ENCODE measurements around the gene IL4R.

The IL4R gene

DNA sequence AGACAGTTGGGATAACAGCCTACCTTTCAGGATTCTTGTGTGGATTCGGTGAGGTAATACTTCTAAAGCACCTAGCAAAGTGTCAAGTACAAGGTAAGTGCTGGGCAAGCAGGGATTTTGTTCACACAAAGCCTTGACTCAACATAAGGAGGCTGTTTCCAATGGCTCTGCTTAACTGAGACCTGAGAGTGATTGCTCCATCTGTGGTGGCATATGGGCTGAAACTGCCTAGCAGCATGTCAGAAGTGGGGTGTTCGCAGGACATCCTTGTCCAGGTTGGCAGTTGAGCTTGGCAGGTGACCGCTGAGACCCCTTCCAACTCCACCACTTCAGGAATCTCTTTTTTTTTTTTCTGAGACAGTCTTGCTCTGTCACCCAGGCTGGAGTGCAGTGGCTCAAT, 19.8 kb downstream of the IL4R start:
- DNase-seq (ENCODE audit: extremely low read depth, low read depth) = no peak
- TF ChIP-seq, protein P1, sequence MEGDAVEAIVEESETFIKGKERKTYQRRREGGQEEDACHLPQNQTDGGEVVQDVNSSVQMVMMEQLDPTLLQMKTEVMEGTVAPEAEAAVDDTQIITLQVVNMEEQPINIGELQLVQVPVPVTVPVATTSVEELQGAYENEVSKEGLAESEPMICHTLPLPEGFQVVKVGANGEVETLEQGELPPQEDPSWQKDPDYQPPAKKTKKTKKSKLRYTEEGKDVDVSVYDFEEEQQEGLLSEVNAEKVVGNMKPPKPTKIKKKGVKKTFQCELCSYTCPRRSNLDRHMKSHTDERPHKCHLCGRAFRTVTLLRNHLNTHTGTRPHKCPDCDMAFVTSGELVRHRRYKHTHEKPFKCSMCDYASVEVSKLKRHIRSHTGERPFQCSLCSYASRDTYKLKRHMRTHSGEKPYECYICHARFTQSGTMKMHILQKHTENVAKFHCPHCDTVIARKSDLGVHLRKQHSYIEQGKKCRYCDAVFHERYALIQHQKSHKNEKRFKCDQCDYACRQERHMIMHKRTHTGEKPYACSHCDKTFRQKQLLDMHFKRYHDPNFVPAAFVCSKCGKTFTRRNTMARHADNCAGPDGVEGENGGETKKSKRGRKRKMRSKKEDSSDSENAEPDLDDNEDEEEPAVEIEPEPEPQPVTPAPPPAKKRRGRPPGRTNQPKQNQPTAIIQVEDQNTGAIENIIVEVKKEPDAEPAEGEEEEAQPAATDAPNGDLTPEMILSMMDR (IDR thresholded peaks at IDR 0.05; ENCODE audit: low read depth, low read length) = no peak

DNA sequence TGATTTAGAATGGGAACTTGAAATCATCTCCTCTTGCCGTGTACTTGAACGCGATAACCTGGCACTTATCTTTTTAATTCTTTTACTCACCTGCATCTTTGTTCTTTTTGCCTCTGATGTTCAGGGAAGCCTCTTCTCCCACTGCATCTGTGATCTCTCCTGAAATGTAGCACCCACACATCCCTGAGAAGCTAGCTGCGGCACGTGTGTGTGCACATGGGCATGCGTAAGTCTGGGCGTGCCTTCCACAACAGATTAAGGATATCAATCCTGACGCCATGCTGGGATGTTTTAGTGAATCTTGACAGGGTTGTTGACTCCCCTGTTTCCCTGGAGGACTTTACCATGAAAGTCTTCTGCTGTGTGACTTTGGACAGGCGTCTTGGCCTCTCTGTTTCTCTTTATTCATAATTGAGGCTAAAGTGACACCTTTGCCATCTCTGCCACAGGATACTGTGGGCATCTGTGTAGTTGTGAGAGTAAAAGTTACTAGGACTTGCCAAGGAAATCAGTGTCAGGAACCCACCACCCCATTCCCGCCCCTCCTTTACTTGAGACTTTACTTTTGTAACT, 20.5 kb downstream of the IL4R start:
- DNase-seq (ENCODE audit: extremely low read depth, low read depth) = no peak
- TF ChIP-seq, protein P1 (IDR thresholded peaks at IDR 0.05; ENCODE audit: low read depth, low read length) = no peak

DNA sequence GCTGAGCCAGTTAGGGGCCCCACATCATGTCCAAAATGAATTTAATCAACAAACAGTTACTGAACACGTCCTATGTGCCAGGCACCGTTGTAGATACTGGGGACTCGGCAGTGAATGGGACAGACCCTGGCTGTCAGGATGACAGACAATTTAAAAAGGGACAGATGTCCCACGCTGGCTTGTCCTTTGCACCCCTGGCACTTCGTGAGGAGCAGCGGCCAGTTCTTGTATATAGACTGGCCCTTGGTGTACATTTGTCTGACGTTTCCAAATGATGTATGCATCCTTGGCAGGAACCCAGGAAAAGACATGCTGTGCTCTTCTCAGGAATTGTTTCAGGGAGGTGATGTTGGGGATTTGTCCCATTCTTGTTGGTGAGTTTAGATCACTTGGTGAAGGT, 21.1 kb downstream of the IL4R start:
- TF ChIP-seq, protein P1 (IDR thresholded peaks at IDR 0.05; ENCODE audit: low read depth, low read length) = no peak
- no peak for DNase-seq (ENCODE audit: extremely low read depth, low read depth)

DNA sequence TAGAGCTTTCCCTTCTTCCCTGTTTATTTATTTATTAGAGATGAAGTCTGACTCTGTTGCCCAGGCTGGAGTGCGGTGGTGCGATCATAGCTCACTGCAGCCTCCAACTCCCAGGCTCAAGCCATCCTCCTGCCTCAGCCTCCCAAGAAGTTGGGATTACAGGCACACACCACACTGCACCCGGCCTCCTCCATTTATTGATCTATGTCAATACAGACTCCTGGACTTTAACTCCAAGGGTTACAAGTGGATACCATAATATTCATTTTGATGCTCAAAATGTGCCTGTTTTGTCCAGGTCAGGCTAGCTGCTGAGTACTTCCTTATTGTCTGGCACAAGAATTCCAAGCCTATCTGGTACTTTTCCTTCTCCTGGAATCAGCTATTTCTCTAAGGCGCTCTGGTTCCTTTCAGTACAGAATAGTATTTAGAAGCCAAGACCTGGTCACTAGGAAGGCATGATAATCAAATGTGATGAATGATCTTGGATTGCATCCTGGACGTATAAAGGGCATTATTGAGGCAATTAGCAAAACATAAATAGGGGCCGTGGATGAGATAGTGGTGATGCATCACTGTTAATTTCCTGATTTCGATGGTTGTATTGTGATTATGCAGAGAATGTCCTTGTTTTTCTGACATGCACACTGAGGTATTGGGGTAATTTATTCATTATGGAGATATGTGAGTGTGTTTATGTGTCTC, 21.7 kb downstream of the IL4R start:
- DNase-seq (ENCODE audit: extremely low read depth, low read depth) = no peak
- TF ChIP-seq, protein P1 (IDR thresholded peaks at IDR 0.05; ENCODE audit: low read depth, low read length) = no peak

DNA sequence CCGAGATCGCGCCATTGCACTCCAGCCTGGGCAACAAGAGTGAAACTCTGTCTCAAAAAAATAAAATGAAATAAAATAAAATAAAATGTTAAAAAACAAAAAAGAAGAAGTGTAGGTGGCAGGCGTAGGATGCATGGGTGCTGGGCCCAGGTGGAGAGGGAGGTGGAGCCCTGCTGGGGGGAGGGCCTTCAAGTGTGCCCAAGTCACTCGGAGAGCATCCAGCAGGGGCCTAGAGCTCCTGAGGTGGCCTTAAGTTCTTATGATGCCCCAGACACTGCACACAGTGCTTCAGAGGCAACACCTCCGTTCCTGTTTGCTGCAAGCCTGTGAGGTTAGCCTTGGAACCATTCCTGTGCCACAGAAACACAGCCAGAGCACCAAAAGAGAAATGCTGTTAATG, 23.2 kb downstream of the IL4R start:
- no peak for DNase-seq (ENCODE audit: extremely low read depth, low read depth)
- TF ChIP-seq, protein P1 (IDR thresholded peaks at IDR 0.05; ENCODE audit: low read depth, low read length) = no peak

DNA sequence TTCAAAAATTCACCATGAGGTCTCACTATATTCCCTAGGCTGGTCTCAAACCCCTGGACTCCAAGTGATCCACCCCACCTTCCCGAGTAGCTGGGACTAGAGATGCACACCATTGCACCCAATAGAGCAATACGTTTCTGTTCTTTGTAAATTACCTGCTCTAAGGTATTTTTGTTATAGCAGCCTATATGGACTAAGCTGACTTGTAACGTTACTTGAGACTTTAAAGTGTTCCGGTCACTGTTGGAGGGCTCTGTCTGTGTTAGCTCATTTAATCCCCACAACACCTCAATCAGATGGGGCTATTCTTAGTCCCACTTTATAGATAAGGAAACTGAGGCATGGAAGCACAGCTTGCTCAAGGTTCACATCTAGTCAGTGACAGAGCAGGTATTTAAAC, 25.4 kb downstream of the IL4R start:
- TF ChIP-seq, protein P1 (IDR thresholded peaks at IDR 0.05; ENCODE audit: low read depth, low read length) = no peak
- DNase-seq (ENCODE audit: extremely low read depth, low read depth) = no peak

DNA sequence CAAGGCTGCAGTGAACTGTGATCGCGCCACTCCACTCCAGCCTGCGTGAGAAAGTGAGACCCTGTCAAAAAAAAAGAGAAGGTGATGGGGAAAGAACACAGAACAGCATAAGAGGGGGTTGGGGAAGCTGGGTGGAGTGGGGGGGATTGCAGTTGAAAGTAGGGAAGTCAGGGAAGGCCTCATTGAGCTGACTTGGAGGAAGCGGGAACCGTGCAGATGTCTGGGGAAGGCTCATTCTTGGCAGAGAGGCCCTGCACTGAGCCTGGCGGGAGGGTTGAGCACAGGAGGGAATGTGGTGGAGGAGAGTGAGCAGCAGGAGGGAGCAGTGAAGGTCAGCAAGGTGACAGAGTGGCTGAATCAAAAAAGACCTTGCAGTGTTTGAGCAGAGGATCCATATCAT, 26.9 kb downstream of the IL4R start:
- TF ChIP-seq, protein P1 (IDR thresholded peaks at IDR 0.05; ENCODE audit: low read depth, low read length) = no peak
- DNase-seq (ENCODE audit: extremely low read depth, low read depth) = no peak
